ENCODE data around the gene LIN28A. TPM values are rescaled to one million over a fixed set of nuclear protein-coding genes. Genes with fewer than 3 reads are reported as not detected.

The LIN28A gene
- total RNA-seq, 4 donors from 2014 or later: not detected

DNA sequence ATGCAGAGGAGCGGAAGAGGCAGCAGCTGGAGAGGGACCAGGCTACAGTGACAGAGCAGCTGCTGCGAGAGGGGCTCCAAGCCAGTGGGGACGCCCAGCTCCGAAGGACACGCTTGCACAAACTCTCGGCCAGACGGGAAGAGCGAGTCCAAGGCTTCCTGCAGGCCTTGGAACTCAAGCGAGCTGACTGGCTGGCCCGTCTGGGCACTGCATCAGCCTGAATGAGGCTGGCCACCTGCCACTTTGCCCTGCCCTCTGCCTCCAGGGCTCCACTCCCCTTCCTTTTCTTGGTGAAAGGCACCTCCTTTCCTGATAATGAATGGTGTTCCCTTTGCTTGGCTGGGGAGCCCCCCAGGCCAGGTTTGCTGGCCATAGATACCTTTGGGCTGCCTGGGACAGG, 58.3 kb downstream of the LIN28A start:
- TF ChIP-seq POLR2A (IDR thresholded peaks at IDR 0.05): no peak
- TF ChIP-seq, protein P1, sequence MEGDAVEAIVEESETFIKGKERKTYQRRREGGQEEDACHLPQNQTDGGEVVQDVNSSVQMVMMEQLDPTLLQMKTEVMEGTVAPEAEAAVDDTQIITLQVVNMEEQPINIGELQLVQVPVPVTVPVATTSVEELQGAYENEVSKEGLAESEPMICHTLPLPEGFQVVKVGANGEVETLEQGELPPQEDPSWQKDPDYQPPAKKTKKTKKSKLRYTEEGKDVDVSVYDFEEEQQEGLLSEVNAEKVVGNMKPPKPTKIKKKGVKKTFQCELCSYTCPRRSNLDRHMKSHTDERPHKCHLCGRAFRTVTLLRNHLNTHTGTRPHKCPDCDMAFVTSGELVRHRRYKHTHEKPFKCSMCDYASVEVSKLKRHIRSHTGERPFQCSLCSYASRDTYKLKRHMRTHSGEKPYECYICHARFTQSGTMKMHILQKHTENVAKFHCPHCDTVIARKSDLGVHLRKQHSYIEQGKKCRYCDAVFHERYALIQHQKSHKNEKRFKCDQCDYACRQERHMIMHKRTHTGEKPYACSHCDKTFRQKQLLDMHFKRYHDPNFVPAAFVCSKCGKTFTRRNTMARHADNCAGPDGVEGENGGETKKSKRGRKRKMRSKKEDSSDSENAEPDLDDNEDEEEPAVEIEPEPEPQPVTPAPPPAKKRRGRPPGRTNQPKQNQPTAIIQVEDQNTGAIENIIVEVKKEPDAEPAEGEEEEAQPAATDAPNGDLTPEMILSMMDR (IDR thresholded peaks at IDR 0.05): no peak
- peaks cover 0 to 59% (median 0%) of the 10 kb centered on the region in 3 donors for H3K36me3 ChIP-seq

DNA sequence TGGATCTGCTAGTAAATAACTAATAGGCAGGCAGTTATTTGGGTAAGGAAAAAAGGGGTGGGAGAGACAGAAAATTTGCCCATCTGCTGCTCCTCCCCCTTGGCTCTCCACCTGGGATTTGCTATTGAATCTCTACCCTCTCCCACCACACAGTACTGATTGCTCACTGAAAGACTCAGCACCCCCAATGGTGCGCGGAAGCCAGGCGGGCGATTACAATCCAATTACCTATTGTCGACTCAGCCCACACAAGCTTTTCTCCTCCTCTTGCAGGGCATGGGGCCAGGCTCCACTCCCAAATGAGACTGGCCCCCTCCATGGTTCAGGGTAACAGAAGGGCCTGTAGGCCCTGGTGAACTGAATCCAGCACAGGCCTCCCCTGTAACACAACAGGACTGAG, 58.9 kb downstream of the LIN28A start:
- DNase-seq: no peak
- Histone ChIP-seq H3K27ac (no peak overlapping the region), H3K9me3 (no peaks in the 10 kb centered on the region), H3K4me1 (peaks cover 0 to 27% (median 16%) of the 10 kb centered on the region in 4 donors), H3K4me3 (no peak overlapping the region), H3K36me3 (peaks cover 0 to 59% (median 0%) of the 10 kb centered on the region in 3 donors), H3K27me3 (no peaks in the 10 kb centered on the region)
- TF ChIP-seq POLR2A (IDR thresholded peaks at IDR 0.05): no peak
- TF ChIP-seq, protein P1 (IDR thresholded peaks at IDR 0.05): no peak

More for the DNA sequence above, 58.3 kb downstream of the LIN28A start:
- peak in 1 of 3 donors; percentile 54 for DNase-seq
- H3K4me1 ChIP-seq: peaks cover 0 to 21% (median 16%) of the 10 kb centered on the region in 4 donors
- H3K9me3 ChIP-seq: no peaks in the 10 kb centered on the region
- peak overlapping the region in 1 of 4 donors; percentile 15 for H3K27ac ChIP-seq
- no peak overlapping the region for H3K4me3 ChIP-seq
- H3K27me3 ChIP-seq: no peaks in the 10 kb centered on the region

DNA sequence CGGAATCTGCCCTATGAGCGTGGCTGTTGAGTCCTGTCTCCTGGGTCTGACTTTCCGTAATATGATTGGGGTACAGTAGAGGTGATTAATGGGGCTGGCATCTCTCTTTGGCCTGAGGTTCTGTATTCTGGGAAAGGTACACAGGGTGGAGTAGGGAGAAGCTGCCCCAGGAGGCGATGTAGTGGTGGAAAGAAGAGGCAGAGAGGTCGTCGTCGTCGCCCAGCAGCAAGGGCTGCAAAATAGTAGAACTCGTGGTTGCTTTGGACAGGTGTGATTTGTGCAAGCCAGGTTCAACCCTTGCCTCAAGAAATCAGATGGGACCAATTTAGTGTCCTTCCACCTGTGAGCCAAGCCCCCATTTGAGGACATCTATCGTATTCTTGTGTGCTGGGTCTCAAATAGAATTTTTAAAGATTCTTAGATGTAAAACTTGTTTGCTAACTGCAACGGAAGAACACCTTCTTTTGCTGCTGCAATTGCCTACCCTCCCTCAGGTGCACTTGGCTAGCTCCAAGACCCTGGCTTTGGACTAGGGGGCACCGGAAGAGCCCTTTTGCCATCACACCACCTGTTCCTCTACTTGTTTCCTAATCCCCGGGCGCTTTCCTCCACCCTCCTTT, 60.4 kb downstream of the LIN28A start:
- no peak for DNase-seq

DNA sequence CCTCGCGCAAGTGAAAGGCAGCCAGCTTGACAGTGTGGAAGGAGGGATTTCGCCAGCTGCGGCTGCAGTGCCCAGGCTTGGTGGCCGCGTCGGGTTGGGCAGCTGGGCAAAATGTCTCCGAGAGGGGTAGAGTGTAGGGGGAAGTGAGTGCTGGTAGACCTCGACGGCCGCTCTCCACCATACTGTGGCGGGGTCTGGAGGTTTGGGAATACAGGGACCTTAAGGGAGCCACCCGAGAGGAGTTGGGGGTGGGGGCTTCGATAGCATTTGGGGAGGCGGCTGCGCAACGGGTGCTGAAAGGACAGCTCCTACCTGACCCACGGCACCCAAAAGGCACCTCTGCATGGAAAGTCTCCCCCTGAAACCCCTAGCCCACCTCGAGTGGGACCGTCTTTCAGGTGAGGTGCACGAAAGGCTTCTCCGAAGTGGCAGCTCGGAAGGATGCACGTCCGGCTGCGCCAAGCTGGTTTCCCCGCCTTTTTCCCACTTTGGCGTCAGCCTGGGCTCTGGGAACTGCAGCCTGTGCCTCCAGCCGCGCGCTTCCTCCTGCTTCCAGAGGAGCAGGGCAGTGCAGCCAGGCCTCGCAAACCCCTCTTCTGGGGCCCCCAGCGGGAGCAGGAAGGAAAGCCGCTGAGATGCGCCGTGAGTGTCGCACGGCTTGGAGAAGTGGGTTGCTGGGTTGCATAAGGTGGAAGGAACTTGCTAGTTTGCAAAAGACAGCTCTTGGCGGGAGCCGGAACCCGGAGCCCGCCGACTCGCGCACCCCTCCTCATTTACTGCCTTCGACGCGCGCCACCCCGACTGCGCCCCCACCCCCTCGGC, 61.1 kb downstream of the LIN28A start:
- DNase-seq: peak in 2 of 3 donors; percentile 45 to 73
- Histone ChIP-seq H3K9me3 (no peaks in the 10 kb centered on the region), H3K36me3 (peaks cover 0 to 51% (median 0%) of the 10 kb centered on the region in 3 donors)

More for the DNA sequence above, 60.4 kb downstream of the LIN28A start:
- Histone ChIP-seq H3K9me3 (no peaks in the 10 kb centered on the region), H3K27ac (peak overlapping the region in 2 of 4 donors; percentile 96 to 100), H3K4me3 (peak overlapping the region; percentile 80 to 99 (median 89)), H3K36me3 (peaks cover 0 to 51% (median 0%) of the 10 kb centered on the region in 3 donors), H3K4me1 (peaks cover 0 to 29% (median 16%) of the 10 kb centered on the region in 4 donors), H3K27me3 (no peaks in the 10 kb centered on the region)
- TF ChIP-seq, protein P1 (IDR thresholded peaks at IDR 0.05): no peak

DNA sequence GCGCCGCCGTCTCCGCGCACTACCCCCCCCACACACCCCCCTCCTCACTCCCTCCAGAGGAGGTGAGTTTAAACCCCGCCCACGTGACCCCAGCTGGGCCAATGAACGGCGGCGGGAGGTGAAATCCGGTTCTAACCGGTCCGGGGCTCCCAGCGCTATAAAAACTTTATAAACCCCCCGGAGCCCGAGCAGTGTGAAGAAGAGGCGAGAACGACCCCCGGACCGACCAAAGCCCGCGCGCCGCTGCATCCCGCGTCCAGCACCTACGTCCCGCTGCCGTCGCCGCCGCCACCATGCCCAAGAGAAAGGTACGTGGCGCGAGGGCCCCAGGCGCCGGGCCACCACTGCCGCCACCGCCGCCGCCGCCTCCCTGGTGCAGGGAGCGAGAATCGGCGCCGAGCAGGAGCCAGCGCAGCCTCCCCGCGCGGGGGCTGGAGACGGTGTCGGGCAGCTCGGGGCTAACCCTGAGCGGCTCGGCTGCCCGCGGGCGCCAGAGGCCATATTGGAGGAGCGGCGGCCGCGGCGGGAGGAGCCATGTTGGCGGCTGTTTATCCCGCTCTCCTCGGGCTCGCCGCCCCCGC, 61.8 kb downstream of the LIN28A start, which contains the start of gene HMGN2:
TSS of gene HMGN2 (plus strand) at position 121 of the 581 bp plus-strand sequence. CDS start at position 294, 173 bp downstream.
- DNase-seq: peak; percentile 92 to 97 (median 94)
- H3K4me3 ChIP-seq: peak within 1 kb of the TSS; percentile 80 to 99 (median 89)
- TF ChIP-seq, protein P1 (IDR thresholded peaks at IDR 0.05): peak in 2 of 6 experiments; percentile 10 to 13
- TF ChIP-seq POLR2A (IDR thresholded peaks at IDR 0.05): peak; percentile 44 to 45
- H3K27me3 ChIP-seq: no peaks in the 10 kb centered on the region
- H3K27ac ChIP-seq: peak within 1 kb of the TSS; percentile 96 to 100 (median 98)
- no peaks in the 10 kb centered on the region for H3K9me3 ChIP-seq
- peaks cover 0 to 29% (median 16%) of the 10 kb centered on the region in 4 donors for H3K4me1 ChIP-seq
- peaks cover 0 to 51% (median 0%) of the 10 kb centered on the region in 3 donors for H3K36me3 ChIP-seq

More for the DNA sequence above, 61.1 kb downstream of the LIN28A start:
- Histone ChIP-seq H3K27ac (peak overlapping the region; percentile 96 to 100 (median 98)), H3K4me3 (peak overlapping the region; percentile 80 to 99 (median 89)), H3K4me1 (peaks cover 0 to 29% (median 16%) of the 10 kb centered on the region in 4 donors), H3K27me3 (no peaks in the 10 kb centered on the region)
- no peak for TF ChIP-seq POLR2A (IDR thresholded peaks at IDR 0.05)
- TF ChIP-seq, protein P1 (IDR thresholded peaks at IDR 0.05): peak in 1 of 6 experiments; percentile 9

Measured in Peyer's patch (tissue), 4 donors.